Activated naive CD8-positive, alpha-beta T cell treated with anti-CD3 and anti-CD28 coated beads, Interleukin-2, amount 10 ng/mL, durations not matched to agents 7 days and 5 days (primary cell): ENCODE results near the gene IRGC. TPM values are rescaled to one million over a fixed set of nuclear protein-coding genes. Genes with fewer than 3 reads are reported as not detected.
"Not testable (repeated sequence)": the region's sequence is repeated elsewhere in the genome, so short reads cannot be mapped to it uniquely, and the experiment has no call there.

ENCODE experiments used
- ATAC-seq: fragments of 150-1000 bp; cut with Tn5 transposase; one replicate; pipeline ENCODE4 v1.10.0; 2021; ENCODE audit warnings: low read depth, moderate library complexity
- POLR2A ChIA-PET: fragments of 350-600 bp; sonication (Branson Sonifier 250); formaldehyde crosslinking; loops from one replicate; lab custom pipeline; 2021; ENCODE audit warnings: antibody characterized with exemption; lab: Charles Lee
- DNase-seq: peaks from one replicate; pipeline ENCODE4 v3.0.0; 2021
- H3K27ac Mint-ChIP-seq: one replicate; pipeline ENCODE4 v1.8.0; 2022; ENCODE audit warnings: mild to moderate bottlenecking, mixed read lengths
- H3K27me3 Mint-ChIP-seq: one replicate; pipeline ENCODE4 v1.8.0; 2022; ENCODE audit warnings: mild to moderate bottlenecking, moderate library complexity, mixed read lengths
- H3K36me3 Mint-ChIP-seq: one replicate; pipeline ENCODE4 v1.8.0; 2021; ENCODE audit warnings: mild to moderate bottlenecking, mixed read lengths
- H3K4me1 Mint-ChIP-seq: one replicate; pipeline ENCODE4 v1.8.0; 2021; ENCODE audit warnings: mixed read lengths
- H3K4me3 Mint-ChIP-seq: one replicate; pipeline ENCODE4 v1.8.0; 2022; ENCODE audit warnings: mild to moderate bottlenecking, moderate library complexity, mixed read lengths
- H3K9me3 Mint-ChIP-seq: one replicate; pipeline ENCODE4 v1.8.0; 2021; ENCODE audit warnings: mixed read lengths
- total RNA-seq, 2 experiments: library from RNA; stranded (reverse); gene quantifications; one replicate each; pipeline ENCODE4 v1.2.3, GENCODE V29; 2021

IRGC gene
- total RNA-seq, 2 experiments from 2014 or later: not detected

GRCh38 chr19:43755256-43755801, 39.5 kb downstream of the IRGC start:
- ATAC-seq: peak; percentile 12
- DNase-seq: peak; percentile 86
- POLR2A ChIA-PET: interaction anchor here (0.7 to 8.2 kb wide), 9 partner anchors 10 to 410 kb away, joined by 3 to 111 read pairs (median 6); partner anchors contain the start of genes KCNN4 and ZNF226
- no peaks in the 10 kb centered on the region for H3K27me3 Mint-ChIP-seq
- H3K9me3 Mint-ChIP-seq: no peaks in the 10 kb centered on the region
- H3K4me1 Mint-ChIP-seq: peaks cover 37% of the 10 kb centered on the region
- peak overlapping the region; percentile 100 for H3K27ac Mint-ChIP-seq
- H3K36me3 Mint-ChIP-seq: peaks cover 25% of the 10 kb centered on the region
- peak overlapping the region; percentile 99 for H3K4me3 Mint-ChIP-seq

- DNase-seq (no peak), ATAC-seq (no peak)
- H3K27ac Mint-ChIP-seq: no peak overlapping the region
- H3K9me3 Mint-ChIP-seq: no peaks in the 10 kb centered on the region
- no peak overlapping the region for H3K4me3 Mint-ChIP-seq
- no peaks in the 10 kb centered on the region for H3K27me3 Mint-ChIP-seq
- H3K36me3 Mint-ChIP-seq: peaks cover 20% of the 10 kb centered on the region
- POLR2A ChIA-PET: interaction anchor here (2.6 kb wide), 1 partner anchor 20 kb away, joined by 8 read pairs; no protein-coding TSS in a partner anchor
- peaks cover 31% of the 10 kb centered on the region for H3K4me1 Mint-ChIP-seq
Observed at GRCh38 chr19:43759515-43759914, 43.6 kb downstream of the IRGC start.

GRCh38 chr19:43760941-43761340, 45.1 kb downstream of the IRGC start:
- H3K36me3 Mint-ChIP-seq: peaks cover 17% of the 10 kb centered on the region
- H3K27me3 Mint-ChIP-seq: no peaks in the 10 kb centered on the region
- no peak for DNase-seq
- H3K27ac Mint-ChIP-seq: no peak overlapping the region
- no peak overlapping the region for H3K4me3 Mint-ChIP-seq
- POLR2A ChIA-PET: no interaction called here
- H3K9me3 Mint-ChIP-seq: no peaks in the 10 kb centered on the region
- peaks cover 40% of the 10 kb centered on the region for H3K4me1 Mint-ChIP-seq
- no peak for ATAC-seq

GRCh38 chr19:43762814-43763213, 46.9 kb downstream of the IRGC start:
- H3K27ac Mint-ChIP-seq: no peak overlapping the region
- H3K27me3 Mint-ChIP-seq: no peaks in the 10 kb centered on the region
- H3K9me3 Mint-ChIP-seq: no peaks in the 10 kb centered on the region
- ATAC-seq: no peak
- peaks cover 37% of the 10 kb centered on the region for H3K4me1 Mint-ChIP-seq
- no peak overlapping the region for H3K4me3 Mint-ChIP-seq
- POLR2A ChIA-PET: interaction anchor here (1.2 to 8.3 kb wide), 3 partner anchors 8 to 17 kb away, joined by 4 to 111 read pairs (median 8); partner anchors contain the start of gene SMG9
- no peak for DNase-seq
- H3K36me3 Mint-ChIP-seq: peaks cover 5% of the 10 kb centered on the region

- POLR2A ChIA-PET: interaction anchor here (0.6 to 8.3 kb wide), 4 partner anchors 9 to 43 kb away, joined by 3 to 111 read pairs (median 6); partner anchors contain the start of gene SMG9
- ATAC-seq (no peak), DNase-seq (no peak)
- no peaks in the 10 kb centered on the region for H3K9me3 Mint-ChIP-seq
- peaks cover 34% of the 10 kb centered on the region for H3K4me1 Mint-ChIP-seq
- no peaks in the 10 kb centered on the region for H3K27me3 Mint-ChIP-seq
- peaks cover 2% of the 10 kb centered on the region for H3K36me3 Mint-ChIP-seq
- H3K4me3 Mint-ChIP-seq: no peak overlapping the region
- H3K27ac Mint-ChIP-seq: peak overlapping the region; percentile 53
Observed at GRCh38 chr19:43763473-43763939, 47.6 kb downstream of the IRGC start.

- not testable (repeated sequence) for ATAC-seq, H3K9me3 Mint-ChIP-seq, DNase-seq, H3K27me3 Mint-ChIP-seq, H3K36me3 Mint-ChIP-seq
- H3K4me3 Mint-ChIP-seq: peak overlapping the region; percentile 58
- POLR2A ChIA-PET: interaction anchor here (0.6 to 8.3 kb wide), 5 partner anchors 10 to 1278 kb away, joined by 5 to 111 read pairs (median 5); partner anchors contain the start of genes KCNN4 and SMG9
- peaks cover 31% of the 10 kb centered on the region for H3K4me1 Mint-ChIP-seq
- peak overlapping the region; percentile 89 for H3K27ac Mint-ChIP-seq
Observed at GRCh38 chr19:43764684-43765083, 48.8 kb downstream of the IRGC start.

GRCh38 chr19:43765109-43765876, 49.4 kb downstream of the IRGC start:
- H3K36me3 Mint-ChIP-seq: peaks cover 11% of the 10 kb centered on the region
- ATAC-seq: peak; percentile 76
- peak overlapping the region; percentile 89 for H3K27ac Mint-ChIP-seq
- H3K4me3 Mint-ChIP-seq: peak overlapping the region; percentile 58
- no peaks in the 10 kb centered on the region for H3K27me3 Mint-ChIP-seq
- no peaks in the 10 kb centered on the region for H3K9me3 Mint-ChIP-seq
- peaks cover 31% of the 10 kb centered on the region for H3K4me1 Mint-ChIP-seq
- DNase-seq: peak; percentile 75
- POLR2A ChIA-PET: interaction anchor here (0.6 to 8.3 kb wide), 6 partner anchors 11 to 1278 kb away, joined by 5 to 111 read pairs (median 5); partner anchors contain the start of genes KCNN4 and SMG9

- H3K4me1 Mint-ChIP-seq: peaks cover 30% of the 10 kb centered on the region
- no peaks in the 10 kb centered on the region for H3K9me3 Mint-ChIP-seq
- H3K27ac Mint-ChIP-seq: peak overlapping the region; percentile 89
- POLR2A ChIA-PET: interaction anchor here (1.6 to 8.3 kb wide), 3 partner anchors 12 to 19 kb away, joined by 4 to 111 read pairs (median 74); partner anchors contain the start of genes KCNN4 and SMG9
- no peaks in the 10 kb centered on the region for H3K27me3 Mint-ChIP-seq
- ATAC-seq (no peak), DNase-seq (no peak)
- peaks cover 11% of the 10 kb centered on the region for H3K36me3 Mint-ChIP-seq
- peak overlapping the region; percentile 58 for H3K4me3 Mint-ChIP-seq
Observed at GRCh38 chr19:43766755-43767043, 50.8 kb downstream of the IRGC start.

GRCh38 chr19:43767316-43767715, 51.4 kb downstream of the IRGC start:
- no peaks in the 10 kb centered on the region for H3K9me3 Mint-ChIP-seq
- DNase-seq (no peak), ATAC-seq (no peak)
- H3K4me1 Mint-ChIP-seq: peaks cover 29% of the 10 kb centered on the region
- H3K27me3 Mint-ChIP-seq: no peaks in the 10 kb centered on the region
- POLR2A ChIA-PET: interaction anchor here (1.6 to 8.3 kb wide), 3 partner anchors 13 to 18 kb away, joined by 4 to 111 read pairs (median 74); partner anchors contain the start of genes KCNN4 and SMG9
- peaks cover 11% of the 10 kb centered on the region for H3K36me3 Mint-ChIP-seq
- H3K27ac Mint-ChIP-seq: peak overlapping the region; percentile 89
- no peak overlapping the region for H3K4me3 Mint-ChIP-seq

- Mint-ChIP-seq H3K4me3 (no peak overlapping the region), H3K9me3 (no peaks in the 10 kb centered on the region), H3K4me1 (peaks cover 27% of the 10 kb centered on the region), H3K27ac (peak overlapping the region; percentile 89), H3K36me3 (peaks cover 12% of the 10 kb centered on the region), H3K27me3 (no peaks in the 10 kb centered on the region)
- no peak for DNase-seq
- POLR2A ChIA-PET: interaction anchor here (6.0 to 8.3 kb wide), 2 partner anchors 12 to 13 kb away, joined by 74 to 111 read pairs; partner anchors contain the start of genes KCNN4 and SMG9
- ATAC-seq: no peak
Observed at GRCh38 chr19:43767818-43768217, 51.9 kb downstream of the IRGC start.

GRCh38 chr19:43768273-43769050, 52.6 kb downstream of the IRGC start:
- no peak overlapping the region for H3K27ac Mint-ChIP-seq

GRCh38 chr19:43769256-43769655, 53.4 kb downstream of the IRGC start:
- ATAC-seq (no peak), DNase-seq (no peak)
- H3K4me1 Mint-ChIP-seq: peaks cover 21% of the 10 kb centered on the region
- H3K27ac Mint-ChIP-seq: no peak overlapping the region
- H3K9me3 Mint-ChIP-seq: no peaks in the 10 kb centered on the region
- peaks cover 16% of the 10 kb centered on the region for H3K36me3 Mint-ChIP-seq
- no peaks in the 10 kb centered on the region for H3K27me3 Mint-ChIP-seq
- H3K4me3 Mint-ChIP-seq: no peak overlapping the region
- POLR2A ChIA-PET: interaction anchor here (6.0 to 8.3 kb wide), 2 partner anchors 11 to 15 kb away, joined by 74 to 111 read pairs; partner anchors contain the start of genes KCNN4 and SMG9

More at GRCh38 chr19:43768273-43769050, 52.6 kb downstream of the IRGC start:
- Mint-ChIP-seq H3K36me3 (peaks cover 18% of the 10 kb centered on the region), H3K4me3 (no peak overlapping the region), H3K27me3 (no peaks in the 10 kb centered on the region), H3K9me3 (no peaks in the 10 kb centered on the region), H3K4me1 (peaks cover 23% of the 10 kb centered on the region)
- no peak for DNase-seq
- POLR2A ChIA-PET: interaction anchor here (6.0 to 8.3 kb wide), 2 partner anchors 11 to 14 kb away, joined by 74 to 111 read pairs; partner anchors contain the start of genes KCNN4 and SMG9
- ATAC-seq: no peak
